ENCODE measurements around the gene SPATA31E1.
"Not testable (repeated sequence)": the region's sequence is repeated elsewhere in the genome, so short reads cannot be mapped to it uniquely, and the experiment has no call there.

The SPATA31E1 gene
- 0 reads per million in 4 donors for total RNA-seq

- no peak for DNase-seq
Observed at GRCh38 chr9:87882627-87883026, at the start of gene SPATA31E1. SPATA31E1 (plus strand) TSS chr9:87882877; CDS start chr9:87882892, 15 bp downstream.

- no peak for DNase-seq
Observed at GRCh38 chr9:87834357-87834756, 48.3 kb upstream of the SPATA31E1 start.

GRCh38 chr9:87836536-87836935 is 46.1 kb upstream of the SPATA31E1 start:
- DNase-seq, result no peak

- DNase-seq, result no peak
Observed at GRCh38 chr9:87836951-87837705, 45.5 kb upstream of the SPATA31E1 start.

- DNase-seq, result no peak
Observed at GRCh38 chr9:87840134-87840533, 42.5 kb upstream of the SPATA31E1 start.

GRCh38 chr9:87842878-87843585 is 39.6 kb upstream of the SPATA31E1 start:
- DNase-seq, result no peak

- DNase-seq, result no peak
Observed at GRCh38 chr9:87844506-87844905, 38.2 kb upstream of the SPATA31E1 start.

GRCh38 chr9:87847817-87848216 is 34.9 kb upstream of the SPATA31E1 start:
- not testable (repeated sequence) for DNase-seq

- DNase-seq, result no peak
Observed at GRCh38 chr9:87849144-87849758, 33.4 kb upstream of the SPATA31E1 start.

GRCh38 chr9:87850391-87850790 is 32.3 kb upstream of the SPATA31E1 start:
- DNase-seq, result no peak

- not testable (repeated sequence) for DNase-seq
Observed at GRCh38 chr9:87851186-87851585, 31.5 kb upstream of the SPATA31E1 start.

- DNase-seq, result no peak
Observed at GRCh38 chr9:87853302-87853701, 29.4 kb upstream of the SPATA31E1 start.

GRCh38 chr9:87853876-87854579 is 28.6 kb upstream of the SPATA31E1 start:
- no peak for DNase-seq

GRCh38 chr9:87854580-87854955 is 28.1 kb upstream of the SPATA31E1 start:
- no peak for DNase-seq

GRCh38 chr9:87855061-87855460 is 27.6 kb upstream of the SPATA31E1 start:
- no peak for DNase-seq

- no peak for DNase-seq
Observed at GRCh38 chr9:87857141-87857947, 25.3 kb upstream of the SPATA31E1 start.

GRCh38 chr9:87857948-87858335 is 24.7 kb upstream of the SPATA31E1 start:
- DNase-seq, result no peak

- DNase-seq, result no peak
Observed at GRCh38 chr9:87859137-87859536, 23.5 kb upstream of the SPATA31E1 start.

- DNase-seq, result no peak
Observed at GRCh38 chr9:87859786-87860185, 22.9 kb upstream of the SPATA31E1 start.

- DNase-seq, result no peak
Observed at GRCh38 chr9:87861332-87861731, 21.3 kb upstream of the SPATA31E1 start.

- DNase-seq, result no peak
Observed at GRCh38 chr9:87862536-87863268, 20.0 kb upstream of the SPATA31E1 start.
